ENCODE results near the gene NUBP2. TPM values are rescaled to one million over a fixed set of nuclear protein-coding genes. Genes with fewer than 3 reads are reported as not detected.

The NUBP2 gene
- total and polyA plus RNA-seq, 4 donors, result 28.9 to 80.9 (median 54.1) TPM

DNA sequence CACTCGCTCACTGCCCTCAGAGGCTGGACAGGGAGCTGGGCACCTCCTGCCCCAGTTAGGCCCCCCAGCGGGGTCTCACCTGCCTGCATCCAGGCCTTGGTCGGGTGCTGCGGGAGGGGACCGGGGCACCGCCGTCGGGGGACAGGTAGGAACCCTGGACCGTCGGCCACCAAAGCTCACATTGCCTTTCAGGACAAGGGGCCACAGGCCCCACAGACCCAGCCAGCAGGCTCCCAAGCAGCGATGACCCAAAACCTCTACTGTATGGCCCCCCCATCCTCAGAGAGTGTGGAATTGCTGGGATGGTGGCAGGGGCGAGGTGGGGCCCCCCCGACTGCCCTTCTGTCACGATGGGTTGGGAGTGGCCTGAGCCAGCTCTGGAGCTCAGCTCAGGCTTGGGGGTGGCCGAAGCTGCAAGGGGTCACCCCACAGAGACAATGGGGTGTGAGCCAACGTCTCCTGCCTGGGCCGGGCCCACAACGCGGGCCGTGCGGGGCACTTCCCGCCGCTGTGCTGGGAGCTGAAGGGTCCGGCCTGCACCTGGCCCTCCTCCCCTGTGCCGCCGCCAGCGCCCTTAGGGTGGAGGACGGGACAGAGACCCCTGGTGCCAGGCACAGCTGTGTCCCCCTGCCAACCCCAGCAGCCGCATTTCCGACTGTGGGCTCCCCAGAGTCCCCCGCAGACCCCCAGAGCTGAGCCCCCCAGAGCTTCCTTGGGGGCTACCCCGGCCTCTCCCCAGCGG, 10.2 kb downstream of the NUBP2 start:
- TF ChIP-seq YY1 (IDR thresholded peaks at IDR 0.05) (no peak), RXRA (IDR thresholded peaks at IDR 0.05) (no peak), NR2F2 (IDR thresholded peaks at IDR 0.05) (no peak), HNF4A (conservative IDR thresholded peaks at IDR 0.05) (no peak), RAD21 (IDR thresholded peaks at IDR 0.05) (no peak), FOXA1 (IDR thresholded peaks at IDR 0.05) (no peak), HNF4G (IDR thresholded peaks at IDR 0.05) (no peak), ZBTB33 (IDR thresholded peaks at IDR 0.05) (no peak), FOXA2 (IDR thresholded peaks at IDR 0.05) (no peak), EGR1 (IDR thresholded peaks at IDR 0.05; ENCODE audit: low read depth in 2 of 2) (no peak), JUND (IDR thresholded peaks at IDR 0.05) (no peak), SP1 (IDR thresholded peaks at IDR 0.05) (no peak), MAX (IDR thresholded peaks at IDR 0.05) (no peak), TAF1 (conservative IDR thresholded peaks at IDR 0.05) (no peak), GABPA (IDR thresholded peaks at IDR 0.05 in 1 of 2, conservative IDR thresholded peaks at IDR 0.05 in 1 of 2) (no peak)
- TF ChIP-seq, protein P1, sequence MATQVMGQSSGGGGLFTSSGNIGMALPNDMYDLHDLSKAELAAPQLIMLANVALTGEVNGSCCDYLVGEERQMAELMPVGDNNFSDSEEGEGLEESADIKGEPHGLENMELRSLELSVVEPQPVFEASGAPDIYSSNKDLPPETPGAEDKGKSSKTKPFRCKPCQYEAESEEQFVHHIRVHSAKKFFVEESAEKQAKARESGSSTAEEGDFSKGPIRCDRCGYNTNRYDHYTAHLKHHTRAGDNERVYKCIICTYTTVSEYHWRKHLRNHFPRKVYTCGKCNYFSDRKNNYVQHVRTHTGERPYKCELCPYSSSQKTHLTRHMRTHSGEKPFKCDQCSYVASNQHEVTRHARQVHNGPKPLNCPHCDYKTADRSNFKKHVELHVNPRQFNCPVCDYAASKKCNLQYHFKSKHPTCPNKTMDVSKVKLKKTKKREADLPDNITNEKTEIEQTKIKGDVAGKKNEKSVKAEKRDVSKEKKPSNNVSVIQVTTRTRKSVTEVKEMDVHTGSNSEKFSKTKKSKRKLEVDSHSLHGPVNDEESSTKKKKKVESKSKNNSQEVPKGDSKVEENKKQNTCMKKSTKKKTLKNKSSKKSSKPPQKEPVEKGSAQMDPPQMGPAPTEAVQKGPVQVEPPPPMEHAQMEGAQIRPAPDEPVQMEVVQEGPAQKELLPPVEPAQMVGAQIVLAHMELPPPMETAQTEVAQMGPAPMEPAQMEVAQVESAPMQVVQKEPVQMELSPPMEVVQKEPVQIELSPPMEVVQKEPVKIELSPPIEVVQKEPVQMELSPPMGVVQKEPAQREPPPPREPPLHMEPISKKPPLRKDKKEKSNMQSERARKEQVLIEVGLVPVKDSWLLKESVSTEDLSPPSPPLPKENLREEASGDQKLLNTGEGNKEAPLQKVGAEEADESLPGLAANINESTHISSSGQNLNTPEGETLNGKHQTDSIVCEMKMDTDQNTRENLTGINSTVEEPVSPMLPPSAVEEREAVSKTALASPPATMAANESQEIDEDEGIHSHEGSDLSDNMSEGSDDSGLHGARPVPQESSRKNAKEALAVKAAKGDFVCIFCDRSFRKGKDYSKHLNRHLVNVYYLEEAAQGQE (IDR thresholded peaks at IDR 0.05), result no peak
- TF ChIP-seq, protein P2, sequence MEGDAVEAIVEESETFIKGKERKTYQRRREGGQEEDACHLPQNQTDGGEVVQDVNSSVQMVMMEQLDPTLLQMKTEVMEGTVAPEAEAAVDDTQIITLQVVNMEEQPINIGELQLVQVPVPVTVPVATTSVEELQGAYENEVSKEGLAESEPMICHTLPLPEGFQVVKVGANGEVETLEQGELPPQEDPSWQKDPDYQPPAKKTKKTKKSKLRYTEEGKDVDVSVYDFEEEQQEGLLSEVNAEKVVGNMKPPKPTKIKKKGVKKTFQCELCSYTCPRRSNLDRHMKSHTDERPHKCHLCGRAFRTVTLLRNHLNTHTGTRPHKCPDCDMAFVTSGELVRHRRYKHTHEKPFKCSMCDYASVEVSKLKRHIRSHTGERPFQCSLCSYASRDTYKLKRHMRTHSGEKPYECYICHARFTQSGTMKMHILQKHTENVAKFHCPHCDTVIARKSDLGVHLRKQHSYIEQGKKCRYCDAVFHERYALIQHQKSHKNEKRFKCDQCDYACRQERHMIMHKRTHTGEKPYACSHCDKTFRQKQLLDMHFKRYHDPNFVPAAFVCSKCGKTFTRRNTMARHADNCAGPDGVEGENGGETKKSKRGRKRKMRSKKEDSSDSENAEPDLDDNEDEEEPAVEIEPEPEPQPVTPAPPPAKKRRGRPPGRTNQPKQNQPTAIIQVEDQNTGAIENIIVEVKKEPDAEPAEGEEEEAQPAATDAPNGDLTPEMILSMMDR (IDR thresholded peaks at IDR 0.05; ENCODE audit: low read depth, low read length, missing input control), result no peak
- TF ChIP-seq, protein P3, sequence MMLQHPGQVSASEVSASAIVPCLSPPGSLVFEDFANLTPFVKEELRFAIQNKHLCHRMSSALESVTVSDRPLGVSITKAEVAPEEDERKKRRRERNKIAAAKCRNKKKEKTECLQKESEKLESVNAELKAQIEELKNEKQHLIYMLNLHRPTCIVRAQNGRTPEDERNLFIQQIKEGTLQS (IDR thresholded peaks at IDR 0.05), result no peak
- WGBS, result 42% methylated on average over 33 of the region's 33 CpGs
- Histone ChIP-seq H3K27ac (ENCODE audit: low read depth in 1 of 2, low read length in 2 of 2) (peak overlapping the region; percentile 64 to 76), H3K36me3 (ENCODE audit: control insufficient read depth in 4 of 4, insufficient read depth in 3 of 4, low read depth in 1 of 4, low read length in 3 of 4) (peaks cover 0 to 27% (median 4%) of the 10 kb centered on the region in 4 donors), H3K4me3 (ENCODE audit: low read depth in 1 of 3, low read length in 3 of 3) (peak overlapping the region; percentile 63 to 73 (median 70)), H3K27me3 (ENCODE audit: control insufficient read depth in 4 of 4, insufficient read depth in 4 of 4, low read length in 3 of 4) (no peaks in the 10 kb centered on the region), H3K9me3 (ENCODE audit: control insufficient read depth in 4 of 4, low read length in 3 of 4) (no peaks in the 10 kb centered on the region), H3K9ac (ENCODE audit: low read depth in 1 of 2, low read length in 2 of 2) (peak overlapping the region in 1 of 2 donors; percentile 71), H3K4me1 (ENCODE audit: control insufficient read depth in 4 of 4, insufficient read depth in 4 of 4, low read length in 3 of 4) (peaks cover 20 to 66% (median 47%) of the 10 kb centered on the region in 4 donors)
- DNase-seq (ENCODE audit: low spot score), result no peak

Measured in liver (tissue), 9 donors.